SHP77 treated with DMSO at 0.1 percent for 48 hours (cell line): ENCODE data around the gene POLR3GL.
A peak's percentile ranks its signal among the peaks of the same experiment; 100 is the strongest.

Experiments
- DNase-seq: peaks from one replicate; lab custom pipeline; 2025; lab: John Stamatoyannopoulos, UW

Gene POLR3GL

GRCh38 chr1:145975216-145975615 is 10.7 kb downstream of the POLR3GL start:
- DNase-seq, result no peak

- DNase-seq, result no peak
These were observed 12.5 kb downstream of the POLR3GL start for GRCh38 chr1:145977016-145977415.

GRCh38 chr1:145977486-145978470 is 13.3 kb downstream of the POLR3GL start:
- peak; percentile 84 for DNase-seq

- no peak for DNase-seq
These were observed 14.0 kb downstream of the POLR3GL start for GRCh38 chr1:145978471-145978853.

- DNase-seq, result peak; percentile 99
These were observed 14.6 kb downstream of the POLR3GL start for GRCh38 chr1:145978854-145979745.

GRCh38 chr1:145979746-145980456 is 15.4 kb downstream of the POLR3GL start:
- DNase-seq, result no peak

GRCh38 chr1:145980457-145980994 is 16.0 kb downstream of the POLR3GL start:
- DNase-seq, result no peak

- no peak for DNase-seq
These were observed 17.7 kb downstream of the POLR3GL start for GRCh38 chr1:145982010-145982723.

- DNase-seq, result no peak
These were observed 18.8 kb downstream of the POLR3GL start for GRCh38 chr1:145983206-145983675.

GRCh38 chr1:145983960-145984830 is 19.7 kb downstream of the POLR3GL start:
- DNase-seq, result no peak

GRCh38 chr1:145985129-145985501 is 20.6 kb downstream of the POLR3GL start:
- no peak for DNase-seq

- DNase-seq, result peak; percentile 80
These were observed 21.3 kb downstream of the POLR3GL start for GRCh38 chr1:145985502-145986439.

- DNase-seq, result no peak
These were observed 22.1 kb downstream of the POLR3GL start for GRCh38 chr1:145986551-145986950.

- DNase-seq, result no peak
These were observed 23.4 kb downstream of the POLR3GL start for GRCh38 chr1:145987926-145988325.

GRCh38 chr1:145988773-145989172 is 24.3 kb downstream of the POLR3GL start:
- no peak for DNase-seq

- no peak for DNase-seq
These were observed 25.9 kb downstream of the POLR3GL start for GRCh38 chr1:145990249-145990855.

GRCh38 chr1:145991735-145992412 is 27.4 kb downstream of the POLR3GL start:
- DNase-seq, result no peak

GRCh38 chr1:145992502-145992936 is 28.0 kb downstream of the POLR3GL start:
- no peak for DNase-seq
